Measurements from ENCODE around the gene P2RY13.

The P2RY13 gene

GRCh38 chr3:151289445-151289844 is 39.9 kb downstream of the P2RY13 start:
- no peaks in the 10 kb centered on the region for H3K9me3 ChIP-seq (ENCODE audit: control insufficient read depth in 1 of 2, low read length in 2 of 2)
- no peak overlapping the region for H3K4me3 ChIP-seq (ENCODE audit: low read depth in 1 of 2, low read length in 2 of 2)
- H3K27me3 ChIP-seq (ENCODE audit: low read depth, low read length) = no peaks in the 10 kb centered on the region
- H3K36me3 ChIP-seq (ENCODE audit: control insufficient read depth in 1 of 2, insufficient read depth in 2 of 2, low read length in 2 of 2) = no peaks in the 10 kb centered on the region
- no peak overlapping the region for H3K27ac ChIP-seq (ENCODE audit: low read length)
- H3K4me1 ChIP-seq (ENCODE audit: control insufficient read depth in 1 of 2, insufficient read depth in 2 of 2, low read length in 2 of 2) = peaks cover 0 to 1% of the 10 kb centered on the region in 2 donors

DNA sequence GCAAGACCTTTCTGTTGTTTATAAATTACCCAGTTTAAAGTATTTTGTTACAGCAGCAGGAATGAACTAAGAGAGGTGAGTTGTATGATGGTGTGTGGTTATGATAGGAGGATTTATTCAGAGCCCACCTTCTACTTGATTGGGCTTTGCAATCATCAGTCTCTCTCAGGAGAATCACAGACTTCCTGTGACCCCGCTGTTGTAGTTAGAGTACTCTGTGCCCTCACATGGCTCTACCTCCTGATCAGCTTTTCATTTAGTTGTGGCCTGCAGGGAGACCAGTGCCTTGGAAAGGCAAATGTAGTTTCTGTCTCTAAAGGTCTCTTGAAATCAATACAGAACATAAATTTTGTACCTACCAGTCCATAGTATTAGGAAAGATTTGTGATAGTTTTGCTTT is 43.4 kb downstream of the P2RY13 start:
- H3K9me3 ChIP-seq (ENCODE audit: control insufficient read depth in 1 of 2, low read length in 2 of 2) = no peaks in the 10 kb centered on the region
- H3K4me1 ChIP-seq (ENCODE audit: control insufficient read depth in 1 of 2, insufficient read depth in 2 of 2, low read length in 2 of 2) = peaks cover 7 to 13% of the 10 kb centered on the region in 2 donors
- no peak overlapping the region for H3K4me3 ChIP-seq (ENCODE audit: low read depth in 1 of 2, low read length in 2 of 2)
- no peaks in the 10 kb centered on the region for H3K36me3 ChIP-seq (ENCODE audit: control insufficient read depth in 1 of 2, insufficient read depth in 2 of 2, low read length in 2 of 2)
- H3K27me3 ChIP-seq (ENCODE audit: low read depth, low read length) = no peaks in the 10 kb centered on the region
- no peak overlapping the region for H3K27ac ChIP-seq (ENCODE audit: low read length)

DNA sequence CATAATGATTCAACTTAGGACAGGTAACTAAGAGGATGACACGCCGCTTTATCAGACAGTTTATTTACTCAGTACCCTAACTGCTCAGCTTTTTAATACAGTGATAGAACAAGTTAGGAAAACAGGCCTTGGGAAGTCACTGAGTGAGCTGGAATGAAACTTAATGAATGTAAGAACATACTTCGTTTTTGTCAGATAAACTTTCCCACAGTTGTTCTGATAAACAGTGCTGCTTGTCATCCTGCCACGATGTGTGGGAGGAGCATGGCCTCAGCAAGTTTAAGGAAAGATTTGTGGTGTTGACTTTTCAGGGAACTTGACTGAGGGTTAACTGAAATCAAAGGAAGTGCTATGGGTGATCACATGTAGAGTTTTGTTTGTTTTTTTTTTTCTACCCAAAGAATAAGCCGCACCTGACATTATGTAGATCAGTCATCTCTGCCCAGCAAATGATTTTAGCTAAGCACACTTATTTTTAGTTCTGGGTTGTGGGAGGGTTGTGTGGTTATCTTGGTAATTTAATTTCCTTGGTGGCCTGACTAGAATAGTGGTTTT is 45.4 kb downstream of the P2RY13 start:
- Histone ChIP-seq H3K36me3 (ENCODE audit: control insufficient read depth in 1 of 2, insufficient read depth in 2 of 2, low read length in 2 of 2) (no peaks in the 10 kb centered on the region), H3K4me3 (ENCODE audit: low read depth in 1 of 2, low read length in 2 of 2) (no peak overlapping the region), H3K27ac (ENCODE audit: low read length) (peak overlapping the region; percentile 36), H3K4me1 (ENCODE audit: control insufficient read depth in 1 of 2, insufficient read depth in 2 of 2, low read length in 2 of 2) (peaks cover 13 to 17% of the 10 kb centered on the region in 2 donors), H3K27me3 (ENCODE audit: low read depth, low read length) (no peaks in the 10 kb centered on the region), H3K9me3 (ENCODE audit: control insufficient read depth in 1 of 2, low read length in 2 of 2) (no peaks in the 10 kb centered on the region)

- Histone ChIP-seq H3K27me3 (ENCODE audit: low read depth, low read length) (no peaks in the 10 kb centered on the region), H3K27ac (ENCODE audit: low read length) (peak overlapping the region; percentile 36), H3K36me3 (ENCODE audit: control insufficient read depth in 1 of 2, insufficient read depth in 2 of 2, low read length in 2 of 2) (no peaks in the 10 kb centered on the region), H3K4me3 (ENCODE audit: low read depth in 1 of 2, low read length in 2 of 2) (no peak overlapping the region), H3K4me1 (ENCODE audit: control insufficient read depth in 1 of 2, insufficient read depth in 2 of 2, low read length in 2 of 2) (peaks cover 13 to 17% of the 10 kb centered on the region in 2 donors), H3K9me3 (ENCODE audit: control insufficient read depth in 1 of 2, low read length in 2 of 2) (no peaks in the 10 kb centered on the region)
Measured at GRCh38 chr3:151283387-151283786, 46.0 kb downstream of the P2RY13 start.

- no peaks in the 10 kb centered on the region for H3K27me3 ChIP-seq (ENCODE audit: low read depth, low read length)
- H3K4me1 ChIP-seq (ENCODE audit: control insufficient read depth in 1 of 2, insufficient read depth in 2 of 2, low read length in 2 of 2) = peaks cover 15 to 17% of the 10 kb centered on the region in 2 donors
- H3K4me3 ChIP-seq (ENCODE audit: low read depth in 1 of 2, low read length in 2 of 2) = no peak overlapping the region
- no peaks in the 10 kb centered on the region for H3K36me3 ChIP-seq (ENCODE audit: control insufficient read depth in 1 of 2, insufficient read depth in 2 of 2, low read length in 2 of 2)
- peak overlapping the region; percentile 76 for H3K27ac ChIP-seq (ENCODE audit: low read length)
- no peaks in the 10 kb centered on the region for H3K9me3 ChIP-seq (ENCODE audit: control insufficient read depth in 1 of 2, low read length in 2 of 2)
Measured at GRCh38 chr3:151282921-151283320, 46.4 kb downstream of the P2RY13 start.

DNA sequence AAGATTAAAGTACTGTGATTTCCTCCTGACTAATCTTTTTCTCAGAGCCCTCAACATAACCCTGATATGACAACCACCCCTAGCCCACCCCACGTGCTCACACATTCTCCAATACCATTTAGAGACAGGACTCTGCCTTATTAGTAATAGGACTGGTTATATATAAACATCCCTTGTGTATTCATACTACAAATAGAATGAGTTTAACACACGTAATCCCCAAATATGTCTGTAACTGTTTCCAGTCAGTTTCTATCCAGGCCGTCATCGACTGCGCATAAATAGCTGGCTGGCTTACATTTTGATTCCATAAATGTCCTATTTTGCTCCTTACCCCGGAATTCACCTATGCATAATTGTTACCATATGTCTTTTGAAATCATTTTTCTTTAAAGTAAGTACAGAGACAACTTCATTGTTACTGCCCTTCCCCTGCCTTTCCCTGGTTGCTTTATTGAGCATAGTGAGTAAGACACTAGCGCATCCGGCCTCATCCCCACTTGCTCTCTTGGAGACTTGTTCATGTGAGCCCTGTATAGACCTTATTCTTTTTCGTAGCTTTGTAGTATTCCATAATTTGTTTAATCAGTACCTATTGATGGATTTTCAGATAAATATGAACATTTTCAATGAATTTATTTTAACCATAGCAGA is 47.6 kb downstream of the P2RY13 start:
- H3K27ac ChIP-seq (ENCODE audit: low read length) = peak overlapping the region; percentile 6

GRCh38 chr3:151278230-151278629 is 51.1 kb downstream of the P2RY13 start, which contains the start of gene P2RY14:
P2RY14 (minus strand) TSS chr3:151278542; CDS start chr3:151214316, 64,226 bp downstream.
- Histone ChIP-seq H3K27me3 (ENCODE audit: low read depth, low read length) (no peaks in the 10 kb centered on the region), H3K27ac (ENCODE audit: low read length) (peak within 1 kb of the TSS; percentile 56), H3K9me3 (ENCODE audit: control insufficient read depth in 1 of 2, low read length in 2 of 2) (no peaks in the 10 kb centered on the region), H3K36me3 (ENCODE audit: control insufficient read depth in 1 of 2, insufficient read depth in 2 of 2, low read length in 2 of 2) (no peaks in the 10 kb centered on the region), H3K4me3 (ENCODE audit: low read depth in 1 of 2, low read length in 2 of 2) (peak within 1 kb of the TSS; percentile 35 to 45), H3K4me1 (ENCODE audit: control insufficient read depth in 1 of 2, insufficient read depth in 2 of 2, low read length in 2 of 2) (peaks cover 5 to 9% of the 10 kb centered on the region in 2 donors)

More for the DNA sequence above, 47.6 kb downstream of the P2RY13 start:
- Histone ChIP-seq H3K27me3 (ENCODE audit: low read depth, low read length) (no peaks in the 10 kb centered on the region), H3K4me3 (ENCODE audit: low read depth in 1 of 2, low read length in 2 of 2) (no peak overlapping the region), H3K4me1 (ENCODE audit: control insufficient read depth in 1 of 2, insufficient read depth in 2 of 2, low read length in 2 of 2) (peaks cover 17 to 18% of the 10 kb centered on the region in 2 donors), H3K9me3 (ENCODE audit: control insufficient read depth in 1 of 2, low read length in 2 of 2) (no peaks in the 10 kb centered on the region), H3K36me3 (ENCODE audit: control insufficient read depth in 1 of 2, insufficient read depth in 2 of 2, low read length in 2 of 2) (no peaks in the 10 kb centered on the region)

DNA sequence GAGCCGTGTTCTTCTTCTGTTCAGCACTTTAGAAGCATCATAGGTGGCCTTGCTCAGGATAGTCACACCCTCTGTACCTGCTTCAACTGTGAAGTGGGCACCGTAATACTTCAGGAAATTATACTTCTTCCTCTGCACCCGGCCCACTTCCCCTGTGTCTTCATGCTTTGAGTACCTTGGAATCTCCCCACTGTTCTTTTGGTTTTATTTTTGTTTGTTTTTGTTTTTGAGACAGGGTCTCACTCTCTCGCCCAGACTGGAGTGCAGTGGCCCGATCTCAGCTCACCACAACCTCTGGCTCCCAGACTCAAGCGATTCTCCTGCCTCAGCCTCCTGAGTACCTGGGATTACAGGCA is 52.7 kb downstream of the P2RY13 start:
- Histone ChIP-seq H3K4me1 (ENCODE audit: control insufficient read depth in 1 of 2, insufficient read depth in 2 of 2, low read length in 2 of 2) (peaks cover 5 to 9% of the 10 kb centered on the region in 2 donors), H3K4me3 (ENCODE audit: low read depth in 1 of 2, low read length in 2 of 2) (peak overlapping the region; percentile 35 to 45), H3K36me3 (ENCODE audit: control insufficient read depth in 1 of 2, insufficient read depth in 2 of 2, low read length in 2 of 2) (no peaks in the 10 kb centered on the region), H3K9me3 (ENCODE audit: control insufficient read depth in 1 of 2, low read length in 2 of 2) (no peaks in the 10 kb centered on the region), H3K27me3 (ENCODE audit: low read depth, low read length) (no peaks in the 10 kb centered on the region), H3K27ac (ENCODE audit: low read length) (peak overlapping the region; percentile 45)
